ENCODE results near the gene PCP2. TPM values are rescaled to one million over a fixed set of nuclear protein-coding genes. Genes with fewer than 3 reads are reported as not detected.

The PCP2 gene
- total RNA-seq, 1 experiment from 2014 or later: not detected

DNA sequence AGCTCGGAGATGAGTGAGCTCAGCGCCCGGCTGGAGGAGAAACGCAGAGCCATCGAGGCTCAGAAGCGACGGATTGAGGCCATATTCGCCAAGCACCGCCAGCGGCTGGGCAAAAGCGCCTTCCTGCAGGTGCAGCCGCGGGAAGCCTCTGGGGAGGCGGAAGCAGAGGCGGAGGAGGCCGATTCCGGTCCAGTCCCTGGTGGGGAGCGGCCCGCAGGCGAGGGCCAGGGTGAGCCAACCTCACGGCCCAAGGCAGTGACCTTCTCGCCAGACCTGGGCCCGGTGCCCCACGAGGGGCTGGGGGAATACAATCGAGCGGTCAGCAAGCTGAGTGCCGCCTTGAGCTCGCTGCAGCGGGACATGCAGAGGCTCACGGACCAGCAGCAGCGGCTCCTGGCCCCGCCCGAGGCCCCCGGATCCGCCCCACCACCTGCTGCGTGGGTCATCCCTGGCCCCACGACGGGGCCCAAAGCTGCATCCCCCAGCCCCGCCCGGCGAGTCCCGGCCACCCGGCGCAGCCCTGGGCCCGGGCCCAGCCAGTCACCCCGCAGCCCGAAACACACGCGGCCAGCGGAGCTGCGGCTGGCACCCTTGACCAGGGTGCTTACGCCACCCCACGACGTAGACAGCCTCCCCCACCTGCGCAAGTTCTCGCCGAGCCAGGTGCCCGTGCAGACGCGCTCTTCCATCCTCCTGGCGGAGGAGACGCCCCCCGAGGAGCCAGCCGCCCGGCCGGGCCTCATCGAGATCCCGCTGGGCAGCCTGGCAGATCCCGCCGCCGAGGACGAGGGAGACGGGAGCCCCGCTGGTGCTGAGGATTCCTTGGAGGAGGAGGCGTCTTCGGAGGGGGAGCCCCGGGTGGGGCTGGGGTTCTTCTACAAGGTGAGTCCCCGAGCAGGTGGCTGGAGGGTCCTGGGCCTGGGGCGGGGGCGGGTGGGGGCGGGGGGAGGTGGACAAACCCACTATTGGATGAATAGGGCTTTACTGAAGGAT lies 20.9 kb downstream of the PCP2 start:
- Histone ChIP-seq H3T11ph (ENCODE audit: low read length) (no peak overlapping the region), H2BK20ac (ENCODE audit: low read depth, low read length, poor library complexity, severe bottlenecking) (no peak overlapping the region), H2AK5ac (ENCODE audit: insufficient read length, low read length) (no peak overlapping the region), H2BK120ac (ENCODE audit: low read depth, low read length, poor library complexity, severe bottlenecking) (no peak overlapping the region), H3K23ac (ENCODE audit: insufficient read length, low read depth, low read length) (no peak overlapping the region), H4K8ac (replicated peaks; ENCODE audit: insufficient read length, low read depth, low read length) (no peak overlapping the region), H3K56ac (ENCODE audit: insufficient read length, low read depth, low read length) (no peak overlapping the region), H4K91ac (ENCODE audit: insufficient read length, low read depth, low read length) (no peak overlapping the region), H2BK12ac (ENCODE audit: insufficient read length, low read depth, low read length) (no peak overlapping the region), H3K27me3 (ENCODE audit: insufficient read depth, low read length) (no peaks in the 10 kb centered on the region), H3K23me2 (ENCODE audit: insufficient read length, low read depth, low read length, poor library complexity, severe bottlenecking) (no peaks in the 10 kb centered on the region), H2AFZ (ENCODE audit: low read length) (no peak overlapping the region), H3K27ac (ENCODE audit: insufficient read length, low read depth, low read length) (no peak overlapping the region), H4K5ac (ENCODE audit: insufficient read length, low read depth, low read length) (no peak overlapping the region), H4K20me1 (ENCODE audit: control insufficient read depth, insufficient read depth, insufficient read length) (no peaks in the 10 kb centered on the region), H3K4ac (ENCODE audit: low read depth, low read length) (no peak overlapping the region), H2BK15ac (ENCODE audit: low read depth, low read length) (no peak overlapping the region), H3K79me2 (ENCODE audit: insufficient read depth, low read length) (no peaks in the 10 kb centered on the region), H3K9me3 (ENCODE audit: control insufficient read depth, low read depth, low read length) (no peaks in the 10 kb centered on the region), H3K9ac (ENCODE audit: extremely low read depth, insufficient read length, low read length) (no peak overlapping the region), H3K4me1 (ENCODE audit: insufficient read depth, low read length) (no peaks in the 10 kb centered on the region), H3K79me1 (ENCODE audit: insufficient read depth, low read depth, low read length, poor library complexity, severe bottlenecking) (no peaks in the 10 kb centered on the region), H3K18ac (ENCODE audit: insufficient read length, low read depth, low read length) (no peak overlapping the region), H2BK5ac (ENCODE audit: insufficient read length, low read length) (no peak overlapping the region), H3K14ac (ENCODE audit: insufficient read depth, low read length) (no peak overlapping the region), H3K4me2 (ENCODE audit: insufficient read depth, insufficient read length, low read length) (no peak overlapping the region)
- Mint-ChIP-seq H3K36me3 (ENCODE audit: insufficient read depth in 1 of 3, low read depth in 3 of 3) (peaks cover 11 to 47% (median 38%) of the 10 kb centered on the region in 3 experiments), H3K27ac (no peak overlapping the region), H3K4me1 (no peaks in the 10 kb centered on the region), H3K4me3 (no peak overlapping the region), H3K9me3 (no peaks in the 10 kb centered on the region), H3K27me3 (ENCODE audit: low read depth) (no peaks in the 10 kb centered on the region)
- WGBS (ENCODE audit: extremely low coverage, insufficient read length, low lambda C conversion rate): no CpG with 5 or more reads among the region's 81 CpGs
- DNase-seq: no peak
- TF ChIP-seq, protein P1, sequence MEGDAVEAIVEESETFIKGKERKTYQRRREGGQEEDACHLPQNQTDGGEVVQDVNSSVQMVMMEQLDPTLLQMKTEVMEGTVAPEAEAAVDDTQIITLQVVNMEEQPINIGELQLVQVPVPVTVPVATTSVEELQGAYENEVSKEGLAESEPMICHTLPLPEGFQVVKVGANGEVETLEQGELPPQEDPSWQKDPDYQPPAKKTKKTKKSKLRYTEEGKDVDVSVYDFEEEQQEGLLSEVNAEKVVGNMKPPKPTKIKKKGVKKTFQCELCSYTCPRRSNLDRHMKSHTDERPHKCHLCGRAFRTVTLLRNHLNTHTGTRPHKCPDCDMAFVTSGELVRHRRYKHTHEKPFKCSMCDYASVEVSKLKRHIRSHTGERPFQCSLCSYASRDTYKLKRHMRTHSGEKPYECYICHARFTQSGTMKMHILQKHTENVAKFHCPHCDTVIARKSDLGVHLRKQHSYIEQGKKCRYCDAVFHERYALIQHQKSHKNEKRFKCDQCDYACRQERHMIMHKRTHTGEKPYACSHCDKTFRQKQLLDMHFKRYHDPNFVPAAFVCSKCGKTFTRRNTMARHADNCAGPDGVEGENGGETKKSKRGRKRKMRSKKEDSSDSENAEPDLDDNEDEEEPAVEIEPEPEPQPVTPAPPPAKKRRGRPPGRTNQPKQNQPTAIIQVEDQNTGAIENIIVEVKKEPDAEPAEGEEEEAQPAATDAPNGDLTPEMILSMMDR (conservative IDR thresholded peaks at IDR 0.05): no peak
